Neural cell (in vitro differentiated cells): ENCODE results near the gene ANKRD33B. TPM values are rescaled to one million over a fixed set of nuclear protein-coding genes. Genes with fewer than 3 reads are reported as not detected.

Experiments used
- H2AFZ ChIP-seq: fragments of 200-600, 300-800 bp; sonication (generic), shearing (Covaris generic); 2 replicates; pipeline ENCODE4 v1.6.0; 2014; ENCODE audit warnings: low read depth, mild to moderate bottlenecking, antibody characterized with exemption, low read length, moderate library complexity
- H3F3A ChIP-seq: fragments of 200-600 bp; shearing (Covaris generic); 2 replicates; pipeline ENCODE4 v1.6.1; 2016; ENCODE audit warnings: mild to moderate bottlenecking, moderate library complexity, mixed read lengths, antibody characterized with exemption, low read length; ENCODE audit not compliant: insufficient read depth, poor library complexity, severe bottlenecking
- H3K27ac ChIP-seq: fragments of 200-600, 300-800 bp; sonication (generic), shearing (Covaris generic); 2 replicates; pipeline ENCODE4 v1.5.1; 2014; ENCODE audit warnings: mild to moderate bottlenecking, low read length, moderate library complexity
- H3K27me3 ChIP-seq: fragments of 300-800, 200-600 bp; sonication (generic), shearing (Covaris generic); 2 replicates; pipeline ENCODE4 v1.6.0; 2014; ENCODE audit warnings: mild to moderate bottlenecking, low read depth, low read length, moderate library complexity; ENCODE audit not compliant: insufficient read depth
- H3K36me3 ChIP-seq: fragments of 300-800, 200-600 bp; sonication (generic), shearing (Covaris generic); 2 replicates; pipeline ENCODE4 v1.5.1; 2014; ENCODE audit warnings: mild to moderate bottlenecking, antibody characterized with exemption, low read length, moderate library complexity; ENCODE audit not compliant: insufficient read depth
- H3K4me2 ChIP-seq: fragments of 300-800, 200-600 bp; sonication (generic), shearing (Covaris generic); 2 replicates; pipeline ENCODE4 v1.6.0; 2014; ENCODE audit warnings: mild to moderate bottlenecking, low read length
- H3K4me3 ChIP-seq: fragments of 300-800, 200-600 bp; sonication (generic), shearing (Covaris generic); 2 replicates; pipeline ENCODE4 v1.5.1; 2014; ENCODE audit warnings: mild to moderate bottlenecking, low read length, moderate library complexity
- H3K79me2 ChIP-seq: fragments of 200-600 bp; shearing (Covaris generic); replicated peaks from 2 replicates; pipeline ENCODE4 v1.6.0; 2014; ENCODE audit warnings: mild to moderate bottlenecking, low read length, moderate library complexity; ENCODE audit not compliant: insufficient read depth
- H3K9ac ChIP-seq: fragments of 300-800, 200-600 bp; sonication (generic), shearing (Covaris generic); 2 replicates; pipeline ENCODE4 v1.6.1; 2016; ENCODE audit warnings: mild to moderate bottlenecking, low read length, mixed read lengths
- H3K9me2 ChIP-seq: fragments of 200-600 bp; shearing (Covaris generic); 2 replicates; pipeline ENCODE4 v1.6.1; 2016; ENCODE audit warnings: mild to moderate bottlenecking, low read length, mixed read lengths; ENCODE audit not compliant: insufficient read depth
- H3K9me3 ChIP-seq: fragments of 200-600, 300-800 bp; sonication (generic), shearing (Covaris generic); 2 replicates; pipeline ENCODE4 v1.6.1; 2016; ENCODE audit warnings: mild to moderate bottlenecking, mixed run types, low read length, moderate library complexity, mixed read lengths
- H4K20me1 ChIP-seq: fragments of 200-600 bp; shearing (Covaris generic); 2 replicates; pipeline ENCODE4 v1.6.1; 2016; ENCODE audit warnings: mild to moderate bottlenecking, mixed run types; ENCODE audit not compliant: insufficient read depth
- CTCF ChIP-seq: fragments of 450-650 bp; IDR thresholded peaks from 2 replicates; pipeline ENCODE4 v1.5.1; 2014; ENCODE audit warnings: antibody characterized with exemption, mild to moderate bottlenecking, moderate library complexity; ENCODE audit not compliant: poor library complexity, severe bottlenecking
- EP300 ChIP-seq: fragments of 450-650 bp; conservative IDR thresholded peaks from 2 replicates; pipeline ENCODE4 v1.6.1; 2014; ENCODE audit warnings: antibody characterized with exemption, mild to moderate bottlenecking, moderate library complexity; ENCODE audit not compliant: poor library complexity, severe bottlenecking
- EZH2 ChIP-seq: fragments of 200-600, 300-800 bp; shearing (Covaris generic), sonication (generic); IDR thresholded peaks from 2 replicates; pipeline ENCODE4 v1.6.1; 2014; ENCODE audit warnings: antibody characterized with exemption, low read length, borderline replicate concordance, mild to moderate bottlenecking; ENCODE audit not compliant: insufficient read depth, poor library complexity, severe bottlenecking
- MXI1 ChIP-seq: fragments of 450-650 bp; conservative IDR thresholded peaks from 2 replicates; pipeline ENCODE4 v1.6.1; 2014; ENCODE audit warnings: antibody characterized with exemption, mild to moderate bottlenecking; ENCODE audit not compliant: poor library complexity, severe bottlenecking
- POLR2AphosphoS5 ChIP-seq: IDR thresholded peaks from 2 replicates; pipeline ENCODE4 v1.6.1; 2012
- RAD21 ChIP-seq: fragments of 450-650 bp; conservative IDR thresholded peaks from 2 replicates; pipeline ENCODE4 v1.6.1; 2014; ENCODE audit warnings: antibody characterized with exemption, mild to moderate bottlenecking, moderate library complexity
- REST ChIP-seq: IDR thresholded peaks from 2 replicates; pipeline ENCODE4 v1.6.1; 2012; ENCODE audit warnings: borderline replicate concordance
- SMC3 ChIP-seq: fragments of 450-650 bp; conservative IDR thresholded peaks from 2 replicates; pipeline ENCODE4 v1.6.1; 2014; ENCODE audit warnings: antibody characterized with exemption, mild to moderate bottlenecking, moderate library complexity; ENCODE audit not compliant: poor library complexity
- TAF1 ChIP-seq: IDR thresholded peaks from 2 replicates; pipeline ENCODE4 v1.6.1; 2012; ENCODE audit warnings: low read depth
- polyA plus RNA-seq: library from polyadenylated mRNA; depleted of rRNA; stranded (reverse); fragments of >200 nt; gene quantifications from 2 replicates; pipeline ENCODE4 v1.2.3, GENCODE V29; 2014

The ANKRD33B gene
- polyA plus RNA-seq, 1 donor from 2014 or later: not detected

GRCh38 chr5:10689391-10690081, 125.7 kb downstream of the ANKRD33B start:
- no peaks in the 10 kb centered on the region for H3K79me2 ChIP-seq
- no peaks in the 10 kb centered on the region for H3F3A ChIP-seq
- H3K4me2 ChIP-seq: no peak overlapping the region
- no peak for TF ChIP-seq CTCF
- no peak for TF ChIP-seq MXI1
- TF ChIP-seq POLR2AphosphoS5: no peak
- TF ChIP-seq SMC3: no peak
- TF ChIP-seq REST: no peak
- no peak for TF ChIP-seq EP300
- no peak for TF ChIP-seq RAD21
- TF ChIP-seq TAF1: no peak
- no peak for TF ChIP-seq EZH2
- H4K20me1 ChIP-seq: no peaks in the 10 kb centered on the region
- no peak overlapping the region for H2AFZ ChIP-seq
- H3K4me3 ChIP-seq: no peak overlapping the region
- no peaks in the 10 kb centered on the region for H3K9me3 ChIP-seq
- H3K27ac ChIP-seq: no peak overlapping the region
- H3K9me2 ChIP-seq: no peaks in the 10 kb centered on the region
- no peaks in the 10 kb centered on the region for H3K36me3 ChIP-seq
- no peaks in the 10 kb centered on the region for H3K27me3 ChIP-seq
- H3K9ac ChIP-seq: no peak overlapping the region

GRCh38 chr5:10690460-10691440, 126.9 kb downstream of the ANKRD33B start:
- Histone ChIP-seq H3K9me2 (no peaks in the 10 kb centered on the region), H4K20me1 (no peaks in the 10 kb centered on the region), H3K27me3 (no peaks in the 10 kb centered on the region), H3K9ac (no peak overlapping the region), H2AFZ (no peak overlapping the region), H3K36me3 (no peaks in the 10 kb centered on the region), H3K4me3 (no peak overlapping the region), H3K79me2 (no peaks in the 10 kb centered on the region), H3K27ac (no peak overlapping the region), H3F3A (no peaks in the 10 kb centered on the region), H3K9me3 (no peaks in the 10 kb centered on the region), H3K4me2 (no peak overlapping the region)
- TF ChIP-seq MXI1: no peak
- no peak for TF ChIP-seq SMC3
- TF ChIP-seq POLR2AphosphoS5: no peak
- no peak for TF ChIP-seq CTCF
- TF ChIP-seq EZH2: no peak
- TF ChIP-seq RAD21: no peak
- no peak for TF ChIP-seq REST
- no peak for TF ChIP-seq EP300
- TF ChIP-seq TAF1: no peak
